Activated CD8-positive, alpha-beta T cell treated with anti-CD3 and anti-CD28 coated beads for 36 hours (primary cell): ENCODE results near the gene ATAD5. TPM values are rescaled to one million over a fixed set of nuclear protein-coding genes. Genes with fewer than 3 reads are reported as not detected.

Source experiments
- ATAC-seq: fragments of 200-7000 bp; cut with Tn5 transposase; one replicate; pipeline ENCODE4 v1.10.0; 2021; ENCODE audit warnings: mild to moderate bottlenecking, moderate library complexity
- CTCF ChIA-PET: fragments of 350-600 bp; sonication (Branson Sonifier 250); formaldehyde crosslinking; loops from one replicate; lab custom pipeline; 2021; ENCODE audit warnings: antibody characterized with exemption; lab: Charles Lee
- POLR2A ChIA-PET: fragments of 350-600 bp; sonication (Branson Sonifier 250); formaldehyde crosslinking; loops from one replicate; lab custom pipeline; 2021; ENCODE audit warnings: antibody characterized with exemption; lab: Charles Lee
- DNase-seq: peaks from one replicate; pipeline ENCODE4 v3.0.0-alpha.2; 2020
- H3K27ac Mint-ChIP-seq: one replicate; pipeline ENCODE4 v1.8.0; 2021; ENCODE audit warnings: mild to moderate bottlenecking, mixed read lengths
- H3K27me3 Mint-ChIP-seq: one replicate; pipeline ENCODE4 v1.8.0; 2021; ENCODE audit warnings: mixed read lengths
- H3K36me3 Mint-ChIP-seq: one replicate; pipeline ENCODE4 v1.8.0; 2021; ENCODE audit warnings: low read depth, mixed read lengths
- H3K4me1 Mint-ChIP-seq: one replicate; pipeline ENCODE4 v1.8.0; 2021; ENCODE audit warnings: low read depth, mixed read lengths
- H3K4me3 Mint-ChIP-seq: one replicate; pipeline ENCODE4 v1.8.0; 2021; ENCODE audit warnings: mild to moderate bottlenecking, moderate library complexity, mixed read lengths
- H3K9me3 Mint-ChIP-seq: one replicate; pipeline ENCODE4 v1.8.0; 2021; ENCODE audit warnings: mixed read lengths
- CTCF ChIP-seq: fragments of 200-600 bp; IDR thresholded peaks from one replicate; pipeline ENCODE4 v1.8.0; 2022; ENCODE audit warnings: antibody characterized with exemption, mild to moderate bottlenecking
- intact Hi-C: fragments of 100-400 bp; cut with micrococcal nuclease; formaldehyde crosslinking; loops from one replicate; pipeline ENCODE4 v1.10.0; 2022
- total RNA-seq, 2 experiments: library from RNA; stranded (reverse); gene quantifications; one replicate each; pipeline ENCODE4 v1.2.3, GENCODE V29; 2021

Gene ATAD5
- total RNA-seq, 2 experiments from 2014 or later = 34.5 to 35.0 TPM

- intact Hi-C loops = no loop called here
- POLR2A ChIA-PET = interaction anchor here (0.8 to 1.9 kb wide), 2 partner anchors 13 to 29 kb away, joined by 4 to 6 read pairs; no protein-coding TSS in a partner anchor
- no peaks in the 10 kb centered on the region for H3K27me3 Mint-ChIP-seq
- peaks cover 32% of the 10 kb centered on the region for H3K4me1 Mint-ChIP-seq
- CTCF ChIA-PET = interaction anchor here (0.7 to 4.4 kb wide), 3 partner anchors 11 to 32 kb away, joined by 3 to 27 read pairs (median 4); partner anchors contain the start of gene CRLF3
- TF ChIP-seq CTCF = no peak
- peaks cover 55% of the 10 kb centered on the region for H3K36me3 Mint-ChIP-seq
- H3K4me3 Mint-ChIP-seq = no peak overlapping the region
- no peaks in the 10 kb centered on the region for H3K9me3 Mint-ChIP-seq
- DNase-seq (no peak), ATAC-seq (no peak)
- peak overlapping the region; percentile 52 for H3K27ac Mint-ChIP-seq
Measured at GRCh38 chr17:30793282-30793977, 38.3 kb upstream of the ATAD5 start.

GRCh38 chr17:30794372-30794771 is 37.4 kb upstream of the ATAD5 start:
- TF ChIP-seq CTCF = no peak
- no peaks in the 10 kb centered on the region for H3K27me3 Mint-ChIP-seq
- intact Hi-C loops = no loop called here
- DNase-seq (no peak), ATAC-seq (no peak)
- no peaks in the 10 kb centered on the region for H3K9me3 Mint-ChIP-seq
- peaks cover 49% of the 10 kb centered on the region for H3K36me3 Mint-ChIP-seq
- POLR2A ChIA-PET = interaction anchor here (0.8 kb wide), 1 partner anchor 28 kb away, joined by 4 read pairs; no protein-coding TSS in a partner anchor
- H3K27ac Mint-ChIP-seq = peak overlapping the region; percentile 52
- CTCF ChIA-PET = no interaction called here
- peaks cover 26% of the 10 kb centered on the region for H3K4me1 Mint-ChIP-seq
- H3K4me3 Mint-ChIP-seq = no peak overlapping the region

- Mint-ChIP-seq H3K9me3 (no peaks in the 10 kb centered on the region), H3K27me3 (no peaks in the 10 kb centered on the region), H3K36me3 (peaks cover 49% of the 10 kb centered on the region), H3K4me1 (peaks cover 17% of the 10 kb centered on the region), H3K4me3 (no peak overlapping the region), H3K27ac (peak overlapping the region; percentile 87)
- no peak for DNase-seq
- intact Hi-C loops = no loop called here
- no peak for TF ChIP-seq CTCF
- peak; percentile 97 for ATAC-seq
- ChIA-PET CTCF (interaction anchor here (0.7 to 5.2 kb wide), 6 partner anchors 11 to 32 kb away, joined by 3 to 32 read pairs (median 4); partner anchors contain the start of gene CRLF3), POLR2A (interaction anchor here (0.8 to 5.9 kb wide), 5 partner anchors 10 to 36 kb away, joined by 3 to 21 read pairs (median 7); partner anchors contain the start of genes ATAD5 and CRLF3)
Measured at GRCh38 chr17:30796016-30796415, 35.8 kb upstream of the ATAD5 start.

GRCh38 chr17:30801671-30802070 is 30.1 kb upstream of the ATAD5 start:
- ChIA-PET POLR2A (interaction anchor here (12.5 kb wide), 1 partner anchor 21 kb away, joined by 126 read pairs; the partner anchor contains the start of gene CRLF3), CTCF (no interaction called here)
- DNase-seq = no peak
- Mint-ChIP-seq H3K9me3 (peaks cover 5% of the 10 kb centered on the region), H3K27me3 (no peaks in the 10 kb centered on the region), H3K27ac (peak overlapping the region; percentile 66), H3K4me3 (no peak overlapping the region), H3K4me1 (peaks cover 27% of the 10 kb centered on the region), H3K36me3 (peaks cover 52% of the 10 kb centered on the region)
- intact Hi-C loops = no loop called here
- no peak for ATAC-seq
- no peak for TF ChIP-seq CTCF
